GM18867 (cell line): Measurements from ENCODE around the gene TMEM126A.

Experiments
- ATAC-seq: cut with Tn5 transposase; IDR thresholded peaks from one replicate; pipeline ENCODE4 v1.9.1; 2021; ENCODE audit warnings: mild to moderate bottlenecking, moderate library complexity; ENCODE audit not compliant: unreplicated experiment

Gene TMEM126A

DNA sequence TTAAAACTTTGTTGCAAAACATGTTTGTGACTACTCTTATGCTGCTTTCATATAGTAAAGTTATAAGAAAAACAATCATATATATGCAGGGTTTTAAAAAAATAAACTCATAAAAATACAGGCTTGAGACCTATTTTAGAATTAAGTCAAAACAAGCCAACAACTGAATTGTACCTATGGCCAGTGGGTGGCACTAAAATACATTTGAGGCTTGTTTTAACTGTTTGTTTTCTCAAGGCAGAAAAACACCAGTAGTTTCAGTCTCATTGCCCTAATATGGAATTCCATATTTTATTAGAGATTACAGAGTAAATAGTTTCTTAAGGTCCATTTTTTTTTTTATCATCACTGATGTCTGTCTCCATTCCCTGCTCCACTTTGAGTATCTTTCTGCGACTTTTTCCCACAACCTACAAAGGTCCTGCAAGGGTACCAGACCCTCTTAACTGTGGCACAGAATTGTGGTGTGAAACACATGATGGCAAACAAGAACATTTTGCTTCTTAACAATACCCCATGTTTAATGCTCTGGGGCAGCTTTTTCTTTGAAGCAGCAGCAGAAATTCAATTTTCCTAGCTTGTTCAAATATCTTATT is 46.7 kb downstream of the TMEM126A start:
- ATAC-seq: peak; percentile 45

DNA sequence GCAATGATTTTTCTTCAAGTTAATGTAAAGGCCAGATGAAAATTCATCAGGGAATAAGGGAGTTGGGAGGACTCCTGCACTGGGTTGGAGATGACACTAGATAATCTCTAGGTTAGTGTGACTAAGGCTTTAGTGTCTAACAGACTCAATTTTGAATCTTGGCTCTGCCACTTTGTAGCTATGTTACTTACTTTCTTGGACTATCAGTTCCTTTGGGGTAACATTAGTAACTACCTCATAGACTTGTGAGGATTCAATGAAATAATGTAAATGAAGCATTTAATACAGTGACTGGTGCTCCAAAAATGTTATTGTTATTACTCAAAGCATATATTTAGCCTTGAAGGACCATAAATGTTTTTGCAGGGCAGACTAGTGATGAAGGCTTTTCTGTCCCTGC is 47.8 kb downstream of the TMEM126A start:
- ATAC-seq: no peak

GRCh38 chr11:85697747-85698146 is 50.0 kb downstream of the TMEM126A start:
- ATAC-seq: peak; percentile 62

- no peak for ATAC-seq
Observed at GRCh38 chr11:85698195-85698594, 50.4 kb downstream of the TMEM126A start.

- ATAC-seq: peak; percentile 87
Observed at GRCh38 chr11:85699957-85700741, 52.4 kb downstream of the TMEM126A start.

DNA sequence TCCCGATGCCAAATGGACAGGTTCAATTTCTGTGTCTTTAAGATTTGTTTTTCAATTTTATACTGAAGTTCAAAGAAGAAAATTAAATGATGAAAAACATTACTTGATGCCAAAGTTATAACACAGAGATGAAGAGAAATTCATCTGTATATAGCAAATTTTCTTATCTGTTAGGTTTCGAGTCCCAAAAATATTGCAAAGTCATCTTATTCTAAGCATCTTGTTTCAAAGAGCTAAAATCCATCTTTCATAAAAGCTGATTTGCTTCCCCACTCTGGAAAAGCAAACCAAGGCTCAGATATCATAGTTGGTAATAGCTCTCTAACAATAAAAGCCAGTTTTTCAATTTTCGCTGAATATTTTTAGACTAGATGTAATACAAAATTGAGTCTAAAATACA is 57.2 kb downstream of the TMEM126A start:
- no peak for ATAC-seq

DNA sequence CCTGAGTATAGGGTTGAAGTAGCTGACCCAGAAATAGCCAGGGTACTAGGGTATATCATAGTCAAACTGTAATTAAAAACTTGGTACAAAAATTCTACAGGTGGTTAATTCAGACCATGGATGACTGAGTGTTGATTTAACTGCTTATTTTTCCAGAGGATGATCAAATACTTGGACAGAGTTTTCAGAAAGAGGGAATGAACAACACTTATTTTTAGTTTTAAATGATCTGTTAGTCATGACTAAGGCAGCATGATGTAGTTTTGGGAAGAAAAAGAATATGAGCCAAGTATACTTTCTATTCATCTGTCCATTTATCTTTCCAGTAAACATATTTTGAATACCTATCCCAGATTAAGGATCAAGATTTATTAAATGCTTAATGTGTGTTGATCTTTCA is 58.0 kb downstream of the TMEM126A start:
- no peak for ATAC-seq
